HG03045 (cell line): ENCODE measurements around the gene GRHL1.
"Not testable (repeated sequence)": the region's sequence is repeated elsewhere in the genome, so short reads cannot be mapped to it uniquely, and the experiment has no call there.

Experiments used
- ATAC-seq: cut with Tn5 transposase; IDR thresholded peaks from one replicate; pipeline ENCODE4 v1.9.1; 2021; ENCODE audit warnings: mild to moderate bottlenecking, moderate library complexity; ENCODE audit not compliant: unreplicated experiment

Gene GRHL1

DNA sequence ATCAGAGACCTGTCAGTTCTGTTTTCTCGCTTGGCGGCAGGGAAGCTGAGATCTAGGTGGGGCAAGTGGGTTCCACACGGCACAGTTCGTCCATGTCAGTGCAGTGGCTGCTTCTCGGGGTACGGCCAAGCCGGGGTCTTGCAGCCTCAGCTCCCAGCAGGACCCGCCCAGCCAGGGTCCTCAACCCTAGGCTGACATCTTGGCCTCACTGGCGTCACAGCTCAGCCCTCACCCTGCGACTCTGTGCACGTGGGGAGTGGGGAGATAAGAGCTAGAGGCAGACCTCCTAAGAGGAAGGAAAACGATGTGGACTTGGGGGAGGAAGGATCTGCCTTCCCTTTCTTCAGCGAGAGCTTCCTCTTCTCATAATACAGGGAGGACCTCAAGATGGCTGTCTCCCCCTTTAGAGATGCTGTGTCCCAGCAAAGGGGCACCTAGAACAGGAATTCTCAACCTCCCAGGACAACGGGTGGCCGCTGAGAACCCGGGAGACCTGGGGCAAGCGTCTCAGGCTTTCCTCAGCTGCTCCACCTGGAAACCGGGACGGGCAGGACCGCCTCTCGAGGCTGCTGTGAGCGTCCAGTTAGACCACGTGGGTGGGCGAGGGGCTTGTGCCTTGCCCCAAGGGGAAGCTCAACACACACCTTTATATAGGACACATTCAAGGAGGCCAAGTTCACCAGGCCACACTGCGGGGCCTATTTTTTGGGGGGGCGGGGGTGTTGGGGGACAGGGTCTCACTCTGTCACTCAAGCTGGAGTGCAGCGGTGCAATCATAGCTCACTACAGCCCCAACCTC lies 68.3 kb downstream of the GRHL1 start:
- no peak for ATAC-seq

DNA sequence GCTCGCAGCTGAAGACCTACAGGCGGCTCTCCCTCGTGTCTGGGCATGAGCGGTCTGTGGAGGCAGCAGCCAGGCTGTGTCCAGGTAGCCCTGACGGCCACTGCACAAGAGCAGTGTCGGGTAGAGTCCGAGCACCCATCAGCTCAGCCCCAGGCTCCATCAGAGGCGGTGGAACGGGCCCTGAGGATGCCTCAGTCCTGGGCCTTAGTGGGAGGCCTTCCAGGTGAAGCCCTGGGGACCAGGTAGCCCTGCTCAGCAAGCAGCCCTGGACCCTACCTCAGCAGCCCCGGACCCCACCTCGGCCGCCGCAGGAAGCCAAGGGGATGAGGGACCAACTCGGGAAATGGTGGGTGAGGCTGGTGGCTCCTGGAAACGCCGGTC lies 70.5 kb downstream of the GRHL1 start:
- ATAC-seq, result no peak

DNA sequence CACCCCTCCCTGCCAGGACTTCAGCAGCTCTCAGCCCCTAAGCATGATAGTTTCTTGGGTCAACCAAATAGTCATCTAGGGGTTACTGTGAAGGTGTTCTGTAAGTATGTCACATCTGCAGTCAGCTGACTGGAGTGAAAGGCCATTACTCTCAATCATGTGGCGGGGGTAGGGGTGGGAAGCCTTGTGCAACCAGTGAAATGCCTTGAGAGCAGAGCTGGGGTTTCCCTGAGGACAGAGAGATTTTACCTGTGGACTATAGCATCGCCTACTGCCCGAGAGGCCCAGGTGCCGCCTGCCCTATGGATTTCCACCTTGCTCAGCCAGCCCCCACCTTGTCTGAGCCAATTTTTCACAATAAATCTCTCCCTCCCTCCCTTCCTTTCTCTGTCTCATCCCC lies 71.0 kb downstream of the GRHL1 start:
- no peak for ATAC-seq

DNA sequence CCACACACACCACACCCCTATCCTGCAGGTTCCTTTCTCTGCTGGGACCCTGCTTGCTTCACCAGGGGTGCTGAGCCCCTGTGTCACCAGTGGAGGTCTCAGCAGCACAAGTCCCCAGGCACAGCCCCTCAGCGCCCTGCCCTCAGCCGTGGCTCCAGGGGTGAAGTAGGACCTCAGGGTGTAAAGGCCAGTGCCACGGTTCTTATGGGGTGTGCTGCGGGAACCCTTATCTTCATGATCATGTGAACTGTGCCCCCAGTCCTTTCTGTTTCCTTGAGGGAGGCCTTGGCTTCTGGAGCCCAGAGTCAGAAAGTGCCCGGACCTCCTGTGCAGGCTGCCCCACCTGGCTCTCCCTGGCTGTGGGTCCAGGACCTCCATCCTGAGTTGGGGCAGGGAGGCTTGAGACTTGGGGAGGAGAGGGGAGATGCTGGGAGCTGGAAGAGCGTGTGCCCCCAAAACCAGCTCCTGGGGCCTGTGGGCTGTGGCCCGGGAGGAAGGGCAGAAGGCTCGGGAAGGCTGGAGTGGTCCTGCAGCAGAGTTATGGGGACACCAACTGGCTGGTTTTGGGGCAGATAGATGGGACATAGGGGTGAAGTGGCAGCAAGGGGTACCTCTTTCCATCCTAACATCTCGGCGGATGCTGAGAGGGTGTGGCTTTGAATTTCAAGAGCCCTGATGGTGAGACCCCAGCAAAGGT lies 71.6 kb downstream of the GRHL1 start:
- no peak for ATAC-seq

DNA sequence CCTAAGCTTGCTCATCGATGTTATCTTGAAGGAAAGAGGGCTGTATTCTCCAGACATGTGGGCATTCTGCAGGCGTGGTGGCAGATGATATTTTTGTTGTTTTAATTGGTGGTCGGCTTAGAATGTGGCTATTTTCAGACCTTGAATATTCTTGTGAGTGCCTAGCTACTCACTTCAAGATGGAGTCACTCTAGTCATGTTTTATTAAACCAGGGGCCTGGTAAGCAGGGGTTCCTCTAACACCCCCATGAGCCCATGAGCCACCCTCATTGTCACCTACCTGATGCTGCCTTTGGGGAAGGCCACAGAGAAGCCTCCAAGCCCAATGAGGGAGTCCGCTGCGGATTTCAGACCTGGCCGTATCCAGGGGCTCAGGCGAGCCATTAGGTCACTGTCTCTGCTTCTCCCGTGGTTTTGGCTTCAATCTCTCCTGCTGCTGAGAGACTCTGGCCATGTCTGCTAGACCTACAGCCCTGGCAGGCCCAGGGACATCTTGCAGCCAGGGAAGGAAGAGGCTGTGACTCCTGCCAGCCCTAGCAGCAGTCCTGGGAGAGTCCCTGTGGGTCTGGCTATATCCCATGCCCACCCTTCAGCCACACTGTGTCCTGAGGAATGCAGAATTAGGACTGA lies 75.6 kb downstream of the GRHL1 start:
- ATAC-seq, result no peak

DNA sequence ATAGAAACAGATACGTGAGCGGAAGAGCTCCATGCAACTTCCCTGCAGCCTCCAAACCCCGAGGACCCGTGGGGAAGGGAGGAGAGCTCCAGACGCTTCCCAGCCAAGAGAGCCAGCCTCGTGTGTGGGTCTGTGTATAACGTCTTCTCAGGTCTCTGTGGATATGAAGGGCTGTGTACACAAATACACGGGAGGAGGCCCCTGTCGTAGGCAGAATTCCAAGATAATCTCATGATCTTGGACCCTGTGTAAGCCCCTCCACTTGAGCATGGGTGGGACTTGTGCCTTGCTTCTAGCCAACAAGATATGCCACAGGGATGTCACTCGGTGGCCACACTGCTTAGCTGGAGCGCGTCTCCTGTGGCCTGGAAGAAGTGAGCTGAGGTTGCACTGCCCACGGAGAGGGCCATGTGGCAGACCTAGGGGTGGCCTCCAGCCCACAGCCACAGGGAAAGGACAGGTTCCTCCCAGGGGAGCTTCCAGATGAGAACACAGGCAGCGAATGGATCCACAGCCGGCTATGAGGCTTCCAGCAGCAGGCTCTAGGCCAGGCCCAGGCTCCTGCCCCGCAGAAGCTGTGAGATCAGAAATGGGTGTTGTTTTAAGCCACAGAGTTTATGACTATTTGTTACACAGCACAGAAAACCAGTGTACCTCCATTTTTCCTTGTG lies 76.3 kb downstream of the GRHL1 start:
- no peak for ATAC-seq

DNA sequence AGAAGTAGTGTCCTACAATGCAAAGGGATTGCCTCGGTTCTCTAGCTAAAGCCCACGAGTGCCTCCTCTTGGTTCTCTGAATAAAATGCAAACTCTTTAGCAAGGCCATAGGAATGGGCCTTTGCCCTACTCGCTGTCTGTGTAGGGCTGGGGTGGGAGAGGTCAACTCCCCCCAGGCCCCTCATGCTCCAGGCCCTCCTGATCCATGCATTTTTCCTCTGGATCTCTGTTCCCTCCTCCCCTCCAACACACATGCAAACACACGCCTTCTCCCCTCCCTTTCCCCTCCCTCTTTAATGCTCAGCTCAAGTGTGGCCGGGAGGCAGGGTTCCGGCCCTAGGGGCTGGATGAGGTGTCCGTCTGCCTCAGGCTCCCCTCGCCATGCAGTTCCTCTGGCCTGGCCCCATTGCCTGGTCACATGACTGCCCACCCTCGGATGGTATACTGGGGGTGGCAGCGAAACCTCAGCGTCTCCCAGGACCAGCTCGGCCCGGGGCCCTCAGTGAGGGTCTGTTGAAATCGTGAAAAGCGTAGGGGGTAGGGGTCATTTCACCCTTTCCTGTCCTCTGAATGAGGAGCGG lies 77.0 kb downstream of the GRHL1 start:
- no peak for ATAC-seq

DNA sequence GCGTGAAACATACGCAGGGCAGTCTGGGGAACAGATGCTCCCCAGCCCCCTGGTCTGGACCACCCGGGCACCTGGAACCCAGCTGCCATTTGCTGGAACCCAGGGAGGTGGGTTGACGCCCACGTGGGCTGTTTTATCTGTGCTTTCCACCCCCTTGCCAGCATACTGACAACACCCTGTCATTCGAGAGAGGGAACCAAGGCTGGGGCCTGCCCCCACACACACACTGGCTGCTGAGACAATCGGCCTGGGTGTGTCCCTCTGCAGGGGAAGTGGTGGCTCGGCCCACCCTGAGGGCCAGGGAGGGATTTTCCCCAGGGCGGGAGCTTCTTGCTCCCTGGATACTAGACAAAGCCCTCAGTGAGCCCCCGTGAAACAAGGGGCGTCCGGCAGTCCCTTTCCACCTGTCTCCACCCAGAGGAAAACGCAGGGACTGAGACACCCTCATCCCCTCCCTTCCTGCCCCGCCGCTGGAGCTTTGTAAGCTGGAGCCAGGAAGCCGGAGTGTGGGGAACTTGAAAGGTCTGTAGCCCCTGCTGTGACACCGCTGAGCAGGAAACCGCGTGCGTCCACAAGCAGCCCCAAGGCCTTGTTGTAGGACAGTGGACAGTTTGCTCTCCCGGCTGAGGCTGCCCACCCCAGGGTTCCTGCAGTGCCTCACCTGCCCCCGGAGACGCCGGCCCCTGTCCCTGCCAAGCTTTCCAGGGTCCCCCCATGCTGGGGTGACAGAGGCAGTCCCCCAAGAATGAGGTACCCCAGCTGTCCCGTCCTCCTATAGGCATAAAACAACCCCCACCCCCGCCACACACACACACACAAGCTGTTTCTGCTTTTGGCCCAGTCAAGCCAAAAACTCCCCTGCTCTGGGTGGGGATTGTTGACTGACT lies 77.7 kb downstream of the GRHL1 start:
- peak; percentile 63 for ATAC-seq

DNA sequence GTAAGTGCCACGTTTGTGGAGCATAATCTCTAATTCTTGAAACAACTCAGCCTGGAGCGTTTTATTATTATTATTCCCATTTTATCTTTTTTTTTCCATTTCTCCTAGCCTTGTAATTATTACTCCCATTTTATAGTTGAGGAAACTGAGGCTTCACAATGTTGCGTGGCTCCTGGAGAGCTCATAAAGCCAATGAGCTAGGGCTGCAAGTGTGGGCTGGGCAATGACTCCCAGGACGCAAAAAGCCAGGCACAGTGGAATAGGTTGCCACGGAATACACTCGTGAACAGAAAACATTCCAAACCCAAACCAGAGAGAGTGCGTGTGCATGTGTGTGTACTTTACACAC lies 78.4 kb downstream of the GRHL1 start:
- ATAC-seq, result no peak

DNA sequence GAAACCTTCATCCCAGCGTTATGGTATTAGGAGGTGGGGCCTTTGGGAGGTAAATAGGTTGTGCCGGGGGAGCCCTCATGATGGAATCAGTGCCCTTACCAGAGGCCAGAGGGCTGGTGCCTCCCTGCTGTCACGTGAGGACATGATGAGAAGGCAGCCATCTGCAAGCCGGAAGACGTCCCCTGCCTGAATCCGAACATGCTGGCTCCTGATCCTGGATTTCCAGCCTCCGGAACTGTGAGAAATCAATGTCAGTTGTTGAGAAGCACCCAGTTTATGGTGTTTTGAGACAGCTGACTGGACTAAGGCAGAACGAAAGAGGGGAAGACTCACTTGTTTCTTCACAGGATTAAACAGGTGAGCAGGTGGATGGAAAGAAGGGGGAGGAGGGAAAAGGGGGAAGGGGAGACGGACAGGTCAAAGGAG lies 78.8 kb downstream of the GRHL1 start:
- ATAC-seq, result no peak

DNA sequence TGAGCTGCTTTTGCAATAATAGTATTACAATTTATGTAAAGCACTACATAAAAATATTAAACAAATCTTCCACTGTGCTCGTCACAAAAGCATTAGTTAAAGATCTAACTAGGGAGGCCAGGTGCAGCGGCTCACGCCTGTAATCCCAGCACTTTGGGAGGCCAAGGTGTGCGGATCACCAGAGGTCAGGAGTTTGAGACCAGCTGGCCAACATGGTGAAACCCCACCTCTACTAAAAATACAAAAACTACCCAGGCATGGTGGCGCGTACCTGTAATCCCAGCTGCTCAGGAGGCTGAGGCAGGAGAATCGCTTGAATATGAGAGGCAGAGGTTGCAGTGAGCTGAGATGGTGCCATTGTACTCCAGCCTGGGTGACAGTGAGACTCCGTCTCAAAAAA lies 79.3 kb downstream of the GRHL1 start:
- not testable (repeated sequence) for ATAC-seq

DNA sequence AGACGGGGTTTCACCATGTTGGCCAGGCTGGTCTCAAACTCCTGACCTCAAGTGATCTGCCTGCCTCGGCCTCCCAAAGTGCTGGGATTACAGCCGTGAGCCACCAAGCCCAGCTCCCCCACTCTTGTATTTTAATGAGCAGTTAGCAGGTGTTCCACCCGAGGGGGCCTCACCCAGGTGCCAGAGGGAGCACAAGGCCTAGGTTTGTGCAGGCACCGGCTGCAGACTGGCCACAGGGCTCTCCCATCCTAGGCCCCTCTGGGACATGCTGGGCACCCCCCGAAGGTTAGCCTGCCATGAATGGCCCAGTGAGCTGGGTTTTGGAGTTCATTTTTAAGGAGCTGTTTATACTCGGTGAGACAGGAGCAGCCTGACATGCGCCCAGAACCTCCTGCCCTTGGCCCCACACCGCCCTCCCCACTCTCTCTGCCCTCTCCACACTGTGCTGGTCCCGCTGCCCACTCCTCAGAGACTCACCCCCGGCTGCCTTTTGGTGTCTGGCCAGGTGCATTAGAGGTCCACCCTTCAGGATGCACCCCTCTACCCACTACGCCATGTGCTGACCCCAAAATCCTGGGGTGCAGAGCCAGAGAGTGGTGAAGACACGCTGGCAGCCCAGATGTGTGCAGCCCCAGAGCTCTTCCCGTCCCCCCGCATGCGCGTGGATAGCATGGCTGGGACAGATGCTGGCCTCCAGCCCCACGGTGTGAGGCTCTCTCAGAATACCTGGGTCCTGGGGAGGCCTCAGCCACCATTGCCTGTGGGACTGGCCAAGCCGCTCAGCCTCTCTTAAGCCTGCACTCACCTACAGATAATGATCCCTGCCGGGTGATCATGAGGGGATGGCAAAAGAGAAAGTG lies 80.6 kb downstream of the GRHL1 start:
- ATAC-seq, result no peak

DNA sequence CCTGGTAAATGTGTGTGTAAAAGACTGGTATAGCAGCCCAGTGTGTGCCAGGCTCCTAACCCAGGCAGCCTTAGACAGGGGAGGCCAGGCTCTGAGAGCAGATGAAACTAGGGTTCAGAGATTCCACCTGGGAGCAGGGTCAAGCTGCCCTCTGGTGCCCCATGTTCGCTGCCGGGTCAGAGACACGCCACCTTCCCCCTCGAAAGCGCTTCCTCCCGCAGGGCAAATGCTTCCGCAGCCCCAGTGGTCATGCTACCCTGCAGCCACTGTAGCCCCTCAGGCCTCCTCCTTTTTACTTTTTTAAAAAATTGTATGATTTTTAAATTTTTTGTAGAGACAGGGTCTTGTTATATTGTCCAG lies 81.2 kb downstream of the GRHL1 start:
- ATAC-seq, result no peak

DNA sequence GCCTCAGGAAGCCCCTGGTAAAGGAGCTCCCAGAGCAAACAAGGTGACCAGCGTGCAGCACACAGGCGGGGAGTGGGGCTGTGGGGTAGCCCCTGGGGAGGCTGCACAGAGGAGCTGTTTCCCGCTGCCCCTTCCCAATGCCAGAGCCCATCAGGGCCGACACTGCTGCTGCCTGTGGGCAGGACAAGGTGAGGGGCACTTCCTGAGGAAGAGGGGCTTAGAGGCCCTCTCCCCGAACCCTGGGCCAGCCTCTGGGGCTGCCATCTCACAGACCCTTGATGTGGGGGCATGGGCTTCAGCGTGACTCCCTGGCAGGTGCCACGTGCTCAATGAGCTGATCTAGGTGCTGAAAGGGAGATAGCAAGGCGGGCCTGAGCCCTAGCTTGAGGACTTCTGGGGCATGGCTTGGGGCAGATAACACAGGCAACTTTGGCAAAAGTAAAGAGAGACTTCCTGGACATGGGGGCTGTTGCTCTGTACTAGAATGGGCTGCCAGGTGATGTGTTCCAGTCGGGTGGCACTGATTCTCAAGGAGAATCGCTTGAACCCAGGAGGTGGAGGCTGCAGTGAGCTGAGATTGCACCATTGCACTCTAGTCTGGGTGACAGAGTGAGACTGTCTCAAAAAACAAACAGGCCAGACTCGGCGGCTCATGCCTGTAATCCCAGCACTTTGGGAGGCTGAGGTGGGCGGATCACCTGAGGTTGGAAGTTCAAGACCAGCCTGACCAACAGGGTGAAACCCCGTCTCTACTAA lies 81.9 kb downstream of the GRHL1 start:
- no peak for ATAC-seq

DNA sequence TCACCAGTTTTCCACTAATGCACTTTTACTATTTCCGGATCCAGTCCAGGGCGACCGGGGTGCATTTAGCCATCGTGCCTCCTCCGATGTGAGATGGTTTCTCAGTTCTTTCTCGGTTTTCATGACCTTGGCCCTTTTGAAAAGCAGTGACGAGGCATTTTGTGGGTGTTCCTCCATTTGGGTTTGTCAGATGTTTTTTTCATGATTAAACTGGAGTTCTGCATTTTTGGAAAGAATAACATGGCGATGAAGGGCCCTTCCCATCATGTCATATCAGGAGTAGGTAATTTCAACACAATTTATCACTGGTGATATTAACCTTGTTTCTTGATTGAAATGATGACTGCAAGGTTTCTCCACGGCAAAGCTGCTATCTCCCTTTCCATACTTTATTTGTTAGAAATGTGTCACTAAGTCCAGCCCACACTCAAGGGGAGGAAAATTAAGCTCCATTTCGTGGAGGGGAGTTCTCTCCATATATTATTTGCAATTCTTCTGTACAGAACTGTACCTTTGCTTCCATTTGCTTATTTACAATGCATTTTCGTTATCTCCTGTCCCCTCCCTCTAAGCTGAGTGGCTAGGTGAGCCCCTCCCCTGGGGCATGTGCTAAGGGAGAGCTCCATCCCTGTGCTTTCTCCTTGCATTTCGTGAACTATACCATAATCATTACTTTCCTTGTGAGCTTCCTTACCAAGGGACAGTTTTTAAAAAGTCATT lies 83.0 kb downstream of the GRHL1 start:
- ATAC-seq, result no peak

DNA sequence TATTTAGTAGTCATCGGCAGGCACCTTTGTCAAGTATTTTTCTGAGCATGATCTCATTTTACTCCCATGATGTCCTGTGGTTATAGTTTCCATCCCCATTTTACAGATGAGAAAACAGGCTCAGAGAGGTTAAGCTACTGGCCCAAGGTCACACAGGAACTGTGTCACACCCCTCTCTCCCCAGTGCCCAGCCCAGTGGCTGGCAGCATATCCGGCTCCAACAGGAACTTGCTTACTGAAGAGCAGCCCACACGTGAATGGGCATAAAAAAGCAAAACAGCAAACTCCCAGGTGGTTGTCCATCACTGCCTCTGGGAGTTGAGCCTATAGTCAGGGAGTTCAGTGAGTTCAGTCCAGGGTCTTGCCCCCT lies 83.5 kb downstream of the GRHL1 start:
- no peak for ATAC-seq

DNA sequence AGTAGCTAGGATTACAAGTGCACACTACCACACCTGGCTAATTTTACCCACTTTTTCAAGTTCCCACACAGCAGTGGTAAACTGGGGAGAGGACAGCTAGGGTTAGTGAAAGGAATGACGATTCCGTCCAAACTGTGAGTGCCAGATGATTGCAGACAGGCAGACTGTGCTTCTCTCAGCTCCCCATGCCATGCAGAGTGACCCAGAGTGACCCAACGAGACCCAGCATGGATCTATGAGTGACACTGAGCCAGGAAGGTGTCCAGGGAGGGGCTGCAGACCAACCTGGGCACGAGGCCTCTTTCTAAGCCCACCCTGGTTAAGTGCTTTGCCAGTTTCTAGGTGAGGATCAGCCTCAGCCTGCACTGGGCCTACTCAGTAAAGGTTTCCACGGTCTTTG lies 84.1 kb downstream of the GRHL1 start:
- no peak for ATAC-seq
